Measurements from ENCODE around the gene ANO10.
A peak's percentile ranks its signal among the peaks of the same experiment; 100 is the strongest.
"Not testable (repeated sequence)": the region's sequence is repeated elsewhere in the genome, so short reads cannot be mapped to it uniquely, and the experiment has no call there.

ANO10 gene

GRCh38 chr3:43506644-43507043 lies 115.2 kb downstream of the ANO10 start:
- no peak for DNase-seq (ENCODE audit: low spot score in 2 of 2)
- H3K27me3 ChIP-seq (ENCODE audit: low read depth) = no peaks in the 10 kb centered on the region
- H3K36me3 ChIP-seq (replicated peaks) = no peaks in the 10 kb centered on the region
- in situ Hi-C loops (cut with MboI; ENCODE audit: low sequenced_read_pairs) = loop anchor here (25.0 kb wide), 1 partner anchor 519 kb away; the partner anchor contains the start of gene GASK1A
- no peaks in the 10 kb centered on the region for H3K9me3 ChIP-seq
- no peaks in the 10 kb centered on the region for H3K4me1 ChIP-seq
- no peak overlapping the region for H3K4me3 ChIP-seq

GRCh38 chr3:43505351-43505750 lies 116.5 kb downstream of the ANO10 start:
- in situ Hi-C loops (cut with MboI; ENCODE audit: low sequenced_read_pairs) = loop anchor here (25.0 kb wide), 1 partner anchor 518 kb away; the partner anchor contains the start of gene GASK1A
- no peaks in the 10 kb centered on the region for H3K4me1 ChIP-seq

GRCh38 chr3:43503067-43503728 lies 118.6 kb downstream of the ANO10 start:
- no peak overlapping the region for H3K4me3 ChIP-seq
- in situ Hi-C loops (cut with MboI; ENCODE audit: low sequenced_read_pairs) = loop anchor here (25.0 kb wide), 1 partner anchor 516 kb away; the partner anchor contains the start of gene GASK1A
- no peaks in the 10 kb centered on the region for H3K27me3 ChIP-seq (ENCODE audit: low read depth)
- H3K9me3 ChIP-seq = no peaks in the 10 kb centered on the region
- H3K36me3 ChIP-seq (replicated peaks) = no peaks in the 10 kb centered on the region
- H3K4me1 ChIP-seq = no peaks in the 10 kb centered on the region; the same call in 1 of the 2 replicates
- DNase-seq (ENCODE audit: low spot score in 2 of 2) = peak in 1 of 2 experiments; percentile 63

More at GRCh38 chr3:43505351-43505750, 116.5 kb downstream of the ANO10 start:
- no peaks in the 10 kb centered on the region for H3K27me3 ChIP-seq (ENCODE audit: low read depth)
- H3K36me3 ChIP-seq (replicated peaks) = no peaks in the 10 kb centered on the region
- no peak for DNase-seq (ENCODE audit: low spot score in 2 of 2)
- no peak overlapping the region for H3K4me3 ChIP-seq
- H3K9me3 ChIP-seq = no peaks in the 10 kb centered on the region

- Histone ChIP-seq H3K36me3 (replicated peaks) (no peaks in the 10 kb centered on the region), H3K4me1 (no peaks in the 10 kb centered on the region; the same call in 1 of the 2 replicates), H3K4me3 (no peak overlapping the region), H3K9me3 (no peaks in the 10 kb centered on the region), H3K27me3 (ENCODE audit: low read depth) (no peaks in the 10 kb centered on the region)
- in situ Hi-C loops (cut with MboI; ENCODE audit: low sequenced_read_pairs) = no loop called here
- DNase-seq (ENCODE audit: low spot score in 2 of 2) = no peak
These were observed 122.6 kb downstream of the ANO10 start for GRCh38 chr3:43499256-43499655.

GRCh38 chr3:43497905-43498365 lies 123.9 kb downstream of the ANO10 start:
- no peak overlapping the region for H3K4me3 ChIP-seq
- in situ Hi-C loops (cut with MboI; ENCODE audit: low sequenced_read_pairs) = no loop called here
- H3K4me1 ChIP-seq = no peaks in the 10 kb centered on the region; the same call in 1 of the 2 replicates
- no peaks in the 10 kb centered on the region for H3K27me3 ChIP-seq (ENCODE audit: low read depth)
- H3K36me3 ChIP-seq (replicated peaks) = no peaks in the 10 kb centered on the region
- no peaks in the 10 kb centered on the region for H3K9me3 ChIP-seq
- DNase-seq (ENCODE audit: low spot score in 2 of 2) = no peak

GRCh38 chr3:43497422-43497821 lies 124.4 kb downstream of the ANO10 start:
- H3K4me3 ChIP-seq = no peak overlapping the region
- no peaks in the 10 kb centered on the region for H3K27me3 ChIP-seq (ENCODE audit: low read depth)
- H3K36me3 ChIP-seq (replicated peaks) = no peaks in the 10 kb centered on the region
- H3K4me1 ChIP-seq = no peaks in the 10 kb centered on the region; the same call in 1 of the 2 replicates
- in situ Hi-C loops (cut with MboI; ENCODE audit: low sequenced_read_pairs) = no loop called here
- no peak for DNase-seq (ENCODE audit: low spot score in 2 of 2)
- H3K9me3 ChIP-seq = no peaks in the 10 kb centered on the region

GRCh38 chr3:43496740-43497375 lies 125.0 kb downstream of the ANO10 start:
- in situ Hi-C loops (cut with MboI; ENCODE audit: low sequenced_read_pairs) = no loop called here
- no peaks in the 10 kb centered on the region for H3K27me3 ChIP-seq (ENCODE audit: low read depth)
- H3K9me3 ChIP-seq = no peaks in the 10 kb centered on the region
- no peaks in the 10 kb centered on the region for H3K36me3 ChIP-seq (replicated peaks)
- no peak for DNase-seq (ENCODE audit: low spot score in 2 of 2)
- H3K4me1 ChIP-seq = no peaks in the 10 kb centered on the region; the same call in 1 of the 2 replicates
- H3K4me3 ChIP-seq = no peak overlapping the region

GRCh38 chr3:43492932-43493331 lies 128.9 kb downstream of the ANO10 start:
- in situ Hi-C loops (cut with MboI; ENCODE audit: low sequenced_read_pairs); DNase-seq (ENCODE audit: low spot score in 2 of 2); H3K4me1 ChIP-seq; H3K9me3 ChIP-seq; H3K36me3 ChIP-seq (replicated peaks); H3K4me3 ChIP-seq; H3K27me3 ChIP-seq (ENCODE audit: low read depth): not testable (repeated sequence)

- H3K27me3 ChIP-seq (ENCODE audit: low read depth); DNase-seq (ENCODE audit: low spot score in 2 of 2); H3K4me3 ChIP-seq; H3K4me1 ChIP-seq; H3K9me3 ChIP-seq; in situ Hi-C loops (cut with MboI; ENCODE audit: low sequenced_read_pairs); H3K36me3 ChIP-seq (replicated peaks): not testable (repeated sequence)
These were observed 130.0 kb downstream of the ANO10 start for GRCh38 chr3:43491807-43492206.

- in situ Hi-C loops (cut with MboI; ENCODE audit: low sequenced_read_pairs) = no loop called here
These were observed 131.1 kb downstream of the ANO10 start for GRCh38 chr3:43490640-43491185.

GRCh38 chr3:43489930-43490329 lies 131.9 kb downstream of the ANO10 start:
- no peak for DNase-seq (ENCODE audit: low spot score in 2 of 2)
- H3K4me3 ChIP-seq = no peak overlapping the region
- H3K36me3 ChIP-seq (replicated peaks) = no peaks in the 10 kb centered on the region
- in situ Hi-C loops (cut with MboI; ENCODE audit: low sequenced_read_pairs) = no loop called here
- H3K4me1 ChIP-seq = peaks cover 5% of the 10 kb centered on the region
- no peaks in the 10 kb centered on the region for H3K9me3 ChIP-seq
- H3K27me3 ChIP-seq (ENCODE audit: low read depth) = no peaks in the 10 kb centered on the region

More at GRCh38 chr3:43490640-43491185, 131.1 kb downstream of the ANO10 start:
- H3K4me3 ChIP-seq = no peak overlapping the region
- H3K9me3 ChIP-seq = no peaks in the 10 kb centered on the region
- no peaks in the 10 kb centered on the region for H3K27me3 ChIP-seq (ENCODE audit: low read depth)
- no peaks in the 10 kb centered on the region for H3K36me3 ChIP-seq (replicated peaks)
- DNase-seq (ENCODE audit: low spot score in 2 of 2) = no peak
- H3K4me1 ChIP-seq = peaks cover 1% of the 10 kb centered on the region

- in situ Hi-C loops (cut with MboI; ENCODE audit: low sequenced_read_pairs) = no loop called here
- H3K27me3 ChIP-seq (ENCODE audit: low read depth) = no peaks in the 10 kb centered on the region
- no peaks in the 10 kb centered on the region for H3K9me3 ChIP-seq
- peak; percentile 54 to 82 for DNase-seq (ENCODE audit: low spot score in 2 of 2)
- H3K4me1 ChIP-seq = peaks cover 21% of the 10 kb centered on the region
- H3K36me3 ChIP-seq (replicated peaks) = no peaks in the 10 kb centered on the region
- no peak overlapping the region for H3K4me3 ChIP-seq
These were observed 135.9 kb downstream of the ANO10 start for GRCh38 chr3:43485931-43486330.

GRCh38 chr3:43484926-43485488 lies 136.8 kb downstream of the ANO10 start:
- no peaks in the 10 kb centered on the region for H3K27me3 ChIP-seq (ENCODE audit: low read depth)
- H3K9me3 ChIP-seq = no peaks in the 10 kb centered on the region
- H3K4me1 ChIP-seq = peaks cover 30% of the 10 kb centered on the region
- H3K4me3 ChIP-seq = no peak overlapping the region
- H3K36me3 ChIP-seq (replicated peaks) = no peaks in the 10 kb centered on the region
- in situ Hi-C loops (cut with MboI; ENCODE audit: low sequenced_read_pairs) = no loop called here
- no peak for DNase-seq (ENCODE audit: low spot score in 2 of 2)

- in situ Hi-C loops (cut with MboI; ENCODE audit: low sequenced_read_pairs) = no loop called here
- H3K9me3 ChIP-seq = no peaks in the 10 kb centered on the region
- H3K4me3 ChIP-seq = no peak overlapping the region
- H3K27me3 ChIP-seq (ENCODE audit: low read depth) = no peaks in the 10 kb centered on the region
- H3K4me1 ChIP-seq = peaks cover 46% of the 10 kb centered on the region
- H3K36me3 ChIP-seq (replicated peaks) = no peaks in the 10 kb centered on the region
- DNase-seq (ENCODE audit: low spot score in 2 of 2) = peak; percentile 70 to 93
These were observed 140.4 kb downstream of the ANO10 start for GRCh38 chr3:43481375-43481774.

Measured in HAP-1 (cell line).